Measurements from ENCODE around the gene SPI1.

SPI1 gene

GRCh38 chr11:47406896-47407745 is 28.8 kb upstream of the SPI1 start:
- peak overlapping the region; percentile 65 for H3K4me3 ChIP-seq (ENCODE audit: low read depth, low read length)
- no peak for TF ChIP-seq MYC (IDR thresholded peaks at IDR 0.05; ENCODE audit: low read depth, low read length)
- no peak for TF ChIP-seq POLR2A (IDR thresholded peaks at IDR 0.05; ENCODE audit: extremely low read depth, insufficient read length)
- TF ChIP-seq CTCF (IDR thresholded peaks at IDR 0.05; ENCODE audit: low read depth, low read length) = no peak
- no peak for TF ChIP-seq MAX (IDR thresholded peaks at IDR 0.05; ENCODE audit: low read depth, low read length)
- peak; percentile 38 for DNase-seq (ENCODE audit: low read depth)

GRCh38 chr11:47403571-47403970 is 25.2 kb upstream of the SPI1 start:
- no peak for DNase-seq (ENCODE audit: low read depth)
- no peak overlapping the region for H3K4me3 ChIP-seq (ENCODE audit: low read depth, low read length)
- TF ChIP-seq MYC (IDR thresholded peaks at IDR 0.05; ENCODE audit: low read depth, low read length) = no peak
- TF ChIP-seq CTCF (IDR thresholded peaks at IDR 0.05; ENCODE audit: low read depth, low read length) = no peak
- no peak for TF ChIP-seq POLR2A (IDR thresholded peaks at IDR 0.05; ENCODE audit: extremely low read depth, insufficient read length)
- no peak for TF ChIP-seq MAX (IDR thresholded peaks at IDR 0.05; ENCODE audit: low read depth, low read length)

GRCh38 chr11:47403135-47403534 is 24.8 kb upstream of the SPI1 start:
- no peak for DNase-seq (ENCODE audit: low read depth)
- H3K4me3 ChIP-seq (ENCODE audit: low read depth, low read length) = no peak overlapping the region
- TF ChIP-seq MAX (IDR thresholded peaks at IDR 0.05; ENCODE audit: low read depth, low read length) (no peak), POLR2A (IDR thresholded peaks at IDR 0.05; ENCODE audit: extremely low read depth, insufficient read length) (no peak), CTCF (IDR thresholded peaks at IDR 0.05; ENCODE audit: low read depth, low read length) (no peak), MYC (IDR thresholded peaks at IDR 0.05; ENCODE audit: low read depth, low read length) (no peak)

- peak; percentile 82 for DNase-seq (ENCODE audit: low read depth)
- TF ChIP-seq POLR2A (IDR thresholded peaks at IDR 0.05; ENCODE audit: extremely low read depth, insufficient read length) (no peak), CTCF (IDR thresholded peaks at IDR 0.05; ENCODE audit: low read depth, low read length) (no peak), MYC (IDR thresholded peaks at IDR 0.05; ENCODE audit: low read depth, low read length) (peak; percentile 37; the same call in 1 of the 2 replicates), MAX (IDR thresholded peaks at IDR 0.05; ENCODE audit: low read depth, low read length) (peak; percentile 35; the same call in 1 of the 2 replicates)
- peak overlapping the region; percentile 40 for H3K4me3 ChIP-seq (ENCODE audit: low read depth, low read length)
These were observed 22.5 kb upstream of the SPI1 start for GRCh38 chr11:47400768-47401279.

- DNase-seq (ENCODE audit: low read depth) = peak; percentile 83
- no peak for TF ChIP-seq MYC (IDR thresholded peaks at IDR 0.05; ENCODE audit: low read depth, low read length)
- H3K4me3 ChIP-seq (ENCODE audit: low read depth, low read length) = peak overlapping the region; percentile 62
These were observed 21.8 kb upstream of the SPI1 start for GRCh38 chr11:47399860-47400767.
